Stimulated activated CD4-positive, alpha-beta T cell treated with anti-CD3 and anti-CD28 coated beads, TNF-alpha, amount 100 ng/mL, for 24 hours (primary cell): Measurements from ENCODE around the gene AP1S1.
A peak's percentile ranks its signal among the peaks of the same experiment; 100 is the strongest.

Experiments used
- DNase-seq, 3 experiments: peaks; one replicate each; pipeline ENCODE4 v3.0.0-alpha.2; 2020; ENCODE audit warnings: low read depth in 3 of 3

AP1S1 gene

GRCh38 chr7:101159696-101160674 is 5.7 kb downstream of the AP1S1 start:
- no peak for DNase-seq

DNA sequence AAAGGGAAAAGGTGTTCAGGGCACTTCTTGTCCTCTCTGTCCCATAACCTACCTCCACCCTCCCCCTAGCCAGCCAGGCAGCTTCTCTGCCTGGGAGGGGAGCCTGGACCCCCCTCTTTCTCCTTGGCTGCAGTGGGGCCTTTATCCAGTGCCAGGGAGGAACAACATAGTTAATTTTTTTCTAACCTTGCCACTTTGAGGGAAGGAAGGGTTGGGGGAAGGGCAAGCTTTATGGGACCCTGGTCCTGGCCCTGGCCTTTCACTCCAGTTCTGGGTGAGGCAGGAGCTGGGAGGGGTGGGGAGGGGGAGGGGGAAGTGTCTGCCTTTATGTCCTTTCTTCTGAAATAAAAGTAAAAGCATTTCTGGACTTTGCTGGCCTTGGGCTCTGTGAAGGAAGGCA is 6.6 kb downstream of the AP1S1 start:
- DNase-seq = no peak

DNA sequence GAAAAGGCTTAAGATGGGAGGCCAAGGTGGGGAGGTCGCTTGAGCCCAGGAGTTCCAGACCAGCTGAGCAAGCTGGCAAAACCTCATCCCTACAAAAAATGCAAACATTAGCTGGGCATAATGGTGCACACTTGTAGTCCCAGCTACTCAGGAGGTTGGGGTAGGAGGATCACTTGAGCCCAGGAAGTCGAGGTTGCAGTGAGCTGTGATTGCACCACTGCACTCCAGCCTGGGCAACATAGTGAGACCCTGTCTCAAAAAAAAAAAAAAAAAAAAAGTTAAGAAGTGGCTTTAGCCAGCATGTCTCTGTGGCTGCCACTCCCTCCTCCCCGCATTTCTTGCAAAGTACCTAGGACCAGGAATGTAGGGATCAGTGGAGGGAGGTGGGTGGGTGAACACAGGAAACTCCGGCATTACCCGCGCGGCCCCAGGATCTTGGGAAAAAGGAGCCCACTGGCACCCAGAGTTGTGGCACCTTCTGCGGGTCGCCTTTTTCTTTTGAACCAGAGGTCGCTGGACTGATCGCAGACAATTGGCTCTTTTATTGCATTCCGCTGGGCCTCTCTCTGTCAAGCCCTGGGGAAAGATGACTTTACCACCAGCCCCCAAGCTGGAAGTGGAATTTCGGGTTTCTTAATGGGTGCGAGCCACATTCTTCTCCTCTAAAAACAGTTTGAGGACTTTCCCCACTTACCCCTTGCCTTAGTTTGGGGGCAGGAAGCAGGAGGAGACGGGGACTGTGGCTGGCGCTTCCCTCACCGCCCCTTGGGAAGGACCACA is 7.6 kb downstream of the AP1S1 start:
- DNase-seq = no peak

DNA sequence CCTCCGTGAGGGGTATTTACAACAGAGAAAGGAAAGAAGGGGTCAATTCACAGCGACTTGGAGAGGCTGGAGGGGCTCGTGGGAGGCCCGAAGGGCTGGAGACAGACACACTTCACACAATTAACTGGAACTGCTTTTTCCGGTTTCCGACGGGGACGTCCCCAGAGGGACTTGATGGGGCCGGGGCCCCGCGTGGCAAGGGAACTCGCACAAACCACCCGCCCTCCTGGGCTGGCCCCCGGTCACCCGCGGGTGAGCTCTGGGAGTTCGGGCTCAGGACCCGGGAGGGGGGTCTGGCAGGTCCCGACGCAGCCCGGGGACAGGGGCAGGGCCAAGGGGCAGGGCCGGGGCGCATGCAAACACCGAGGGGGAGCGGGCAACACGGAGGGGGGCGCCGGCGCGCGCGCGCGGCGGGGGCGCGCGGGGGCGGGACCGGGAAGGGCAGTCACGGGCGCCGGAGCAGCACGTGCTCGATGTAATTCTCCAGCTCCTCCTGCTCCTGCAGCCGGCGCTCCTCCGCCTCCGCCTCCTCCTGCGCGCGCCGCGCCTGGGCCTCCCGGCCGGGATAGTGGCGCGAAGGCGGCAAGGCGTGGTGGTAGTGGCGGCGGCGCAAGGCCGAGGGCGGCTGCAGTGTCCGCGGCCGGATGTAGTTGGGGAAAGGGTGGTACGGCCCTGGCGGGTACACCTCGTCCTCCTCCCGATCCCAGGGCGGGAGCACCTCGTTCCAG is 8.4 kb downstream of the AP1S1 start:
- no peak for DNase-seq

GRCh38 chr7:101163279-101164070 is 9.2 kb downstream of the AP1S1 start:
- no peak for DNase-seq

- DNase-seq = no peak
Observed at GRCh38 chr7:101164071-101164840, 10.0 kb downstream of the AP1S1 start.

DNA sequence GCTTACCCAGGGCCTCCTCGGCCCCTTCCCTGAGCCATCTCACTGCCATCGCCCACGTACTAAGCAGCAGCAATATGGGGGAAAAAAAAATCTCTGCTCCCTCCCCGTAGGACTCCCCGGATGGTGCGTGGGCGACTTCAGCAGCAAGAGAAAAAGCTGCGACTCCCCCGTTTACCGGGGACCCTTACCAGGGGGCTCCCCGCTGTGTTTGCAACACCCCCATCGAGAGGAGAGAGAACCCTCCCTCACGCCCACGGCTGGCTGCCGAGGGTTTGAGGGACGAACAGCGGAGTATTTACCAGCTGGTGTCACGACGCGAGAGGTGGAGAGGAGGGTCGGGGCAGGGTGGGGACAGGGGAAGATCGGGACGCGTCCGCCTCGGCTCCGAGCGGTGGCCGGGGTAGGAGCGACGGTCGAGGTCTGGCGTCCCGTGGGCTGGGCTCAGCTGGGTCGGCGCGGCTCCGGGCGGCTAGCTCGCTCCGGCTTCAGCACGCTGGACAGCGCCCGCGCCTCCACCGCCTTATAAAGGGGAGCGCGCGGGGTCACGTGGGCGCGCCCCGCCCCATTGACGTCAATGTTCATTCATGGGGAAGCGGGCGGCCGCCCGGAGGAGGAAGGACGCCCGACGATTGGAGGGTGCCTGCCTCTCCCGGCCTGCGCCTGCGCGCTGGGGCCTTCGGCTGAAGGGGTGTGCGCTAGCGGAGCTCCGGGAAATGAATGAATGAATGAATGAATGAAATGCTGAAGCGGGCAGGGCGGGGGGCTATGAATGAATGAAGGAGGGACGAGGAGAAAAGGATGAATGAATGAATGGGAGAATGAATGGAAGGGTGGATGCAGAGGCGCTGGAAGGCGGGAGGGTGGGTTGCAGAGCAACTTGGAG is 11.0 kb downstream of the AP1S1 start, which contains the start of gene VGF:
Gene VGF (minus strand): TSS at position 495 of the 883 bp plus-strand sequence. CDS start 726 bp downstream, outside the sequence.
- DNase-seq = peak; percentile 82 to 93 (median 82)

DNA sequence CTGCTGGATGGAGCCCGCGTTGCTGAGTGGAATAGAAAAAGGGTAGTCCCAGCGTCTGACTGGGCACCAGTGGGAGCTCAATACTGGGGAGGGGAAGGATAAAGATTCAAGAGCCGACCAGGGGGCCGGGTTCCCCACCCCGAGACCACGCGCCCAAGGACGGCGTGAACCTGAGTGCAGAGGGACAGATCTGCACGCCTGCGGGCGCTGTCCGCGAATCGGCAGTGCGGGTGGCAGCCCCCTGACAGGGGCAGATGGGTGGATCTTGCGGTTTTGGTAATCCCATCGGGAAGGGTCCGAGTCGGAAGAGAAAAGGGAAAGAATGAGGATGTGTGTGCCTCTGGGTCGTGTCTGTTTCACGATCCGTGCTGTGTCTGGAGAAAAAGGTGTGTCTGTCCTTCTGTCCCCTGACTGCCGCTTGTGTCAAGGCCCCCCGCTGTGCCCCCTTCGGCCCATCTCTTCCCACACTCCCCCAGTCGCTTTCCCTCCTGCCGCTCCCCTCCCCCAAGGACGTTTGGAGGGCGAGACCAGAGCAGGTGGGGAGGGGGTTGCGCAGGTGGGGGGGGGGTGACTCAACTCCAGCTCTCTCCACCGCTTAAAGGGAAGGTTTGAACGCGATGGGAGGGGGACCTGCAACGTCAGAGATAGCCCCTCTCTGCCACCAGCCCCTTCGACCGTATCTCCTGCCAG is 11.8 kb downstream of the AP1S1 start:
- DNase-seq = no peak

DNA sequence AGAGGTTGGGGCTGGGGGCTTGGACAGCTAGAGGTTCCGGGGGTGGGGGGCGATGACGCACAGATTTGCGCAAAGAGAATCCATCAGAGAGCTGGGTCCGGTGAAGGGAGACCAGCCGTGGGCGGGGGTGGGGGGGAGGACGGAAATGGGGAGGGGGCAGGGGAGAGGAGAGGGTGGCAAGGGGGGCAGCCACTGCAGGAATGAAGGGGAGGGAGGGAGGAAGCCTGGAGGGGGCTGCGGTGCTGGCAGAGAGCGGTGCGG is 12.3 kb downstream of the AP1S1 start:
- no peak for DNase-seq

DNA sequence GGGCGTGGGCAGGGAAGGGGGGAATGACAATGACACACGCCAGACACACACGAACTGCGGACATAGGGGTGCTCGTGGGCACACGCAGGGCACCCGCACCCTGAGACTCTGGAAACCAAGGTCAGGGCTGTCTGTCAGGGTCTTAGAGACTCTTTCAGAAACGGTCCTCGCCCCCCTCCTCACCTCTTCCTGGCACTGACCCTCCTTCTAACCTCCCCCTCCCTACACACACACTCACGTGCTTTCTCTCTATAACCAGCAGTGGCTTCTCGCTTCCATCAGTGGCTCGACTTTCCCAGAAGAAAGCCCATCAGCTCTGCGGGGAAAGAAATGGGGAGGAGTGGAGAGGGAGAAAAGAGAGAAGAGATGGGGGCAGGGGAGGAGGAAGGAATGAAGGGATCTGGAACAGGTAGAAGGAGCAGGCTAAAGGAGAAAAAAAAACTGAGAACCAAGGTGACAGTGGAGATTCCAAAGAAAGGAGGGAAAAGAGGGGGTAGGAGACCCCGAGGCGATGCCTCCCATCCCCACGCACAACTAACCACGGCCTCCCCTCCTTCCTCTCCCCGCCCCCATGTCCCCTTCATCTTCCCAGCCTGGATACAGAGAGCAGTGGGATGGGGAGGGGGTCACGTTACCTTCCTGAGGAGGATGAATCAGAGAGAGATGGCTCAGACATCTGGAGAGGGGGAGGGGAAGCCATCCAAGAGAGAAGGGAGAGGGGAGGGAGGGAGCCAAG is 12.8 kb downstream of the AP1S1 start:
- DNase-seq = no peak

DNA sequence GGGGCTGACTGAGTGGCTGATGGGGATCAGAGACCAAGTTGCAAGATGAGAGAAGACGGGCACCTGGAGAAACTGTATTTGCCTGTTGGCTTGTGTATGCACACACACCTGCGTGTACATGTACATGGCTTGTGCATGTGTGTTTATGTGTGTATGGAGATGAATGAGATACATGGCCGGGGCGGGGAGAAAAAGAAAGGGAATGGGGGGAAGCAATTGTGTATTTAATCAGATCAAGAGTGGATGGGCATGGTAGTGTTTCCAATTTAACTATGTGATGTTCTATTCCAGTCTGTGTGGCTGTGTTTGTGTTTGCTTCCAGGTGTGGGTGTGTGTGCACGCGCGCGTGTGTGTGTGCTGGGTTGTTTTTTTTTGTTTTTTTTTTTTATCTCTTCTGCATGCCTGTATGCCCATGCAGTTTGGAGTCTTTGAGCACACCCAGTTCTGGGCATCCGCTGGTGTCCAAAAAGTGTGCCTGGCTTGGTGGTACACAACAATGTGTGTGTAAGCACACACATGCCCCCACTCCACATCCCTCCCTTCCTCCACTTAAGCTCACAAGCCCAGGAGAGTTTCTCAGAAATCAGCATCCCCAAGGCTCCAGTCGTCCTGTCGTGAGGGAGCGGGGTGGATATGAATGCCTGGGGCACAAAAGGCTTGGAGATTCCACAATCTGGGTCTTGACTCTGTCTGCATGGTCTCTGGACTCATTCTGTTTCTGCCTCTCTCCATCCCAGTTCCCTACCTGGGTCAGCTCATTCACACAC is 13.6 kb downstream of the AP1S1 start:
- no peak for DNase-seq

DNA sequence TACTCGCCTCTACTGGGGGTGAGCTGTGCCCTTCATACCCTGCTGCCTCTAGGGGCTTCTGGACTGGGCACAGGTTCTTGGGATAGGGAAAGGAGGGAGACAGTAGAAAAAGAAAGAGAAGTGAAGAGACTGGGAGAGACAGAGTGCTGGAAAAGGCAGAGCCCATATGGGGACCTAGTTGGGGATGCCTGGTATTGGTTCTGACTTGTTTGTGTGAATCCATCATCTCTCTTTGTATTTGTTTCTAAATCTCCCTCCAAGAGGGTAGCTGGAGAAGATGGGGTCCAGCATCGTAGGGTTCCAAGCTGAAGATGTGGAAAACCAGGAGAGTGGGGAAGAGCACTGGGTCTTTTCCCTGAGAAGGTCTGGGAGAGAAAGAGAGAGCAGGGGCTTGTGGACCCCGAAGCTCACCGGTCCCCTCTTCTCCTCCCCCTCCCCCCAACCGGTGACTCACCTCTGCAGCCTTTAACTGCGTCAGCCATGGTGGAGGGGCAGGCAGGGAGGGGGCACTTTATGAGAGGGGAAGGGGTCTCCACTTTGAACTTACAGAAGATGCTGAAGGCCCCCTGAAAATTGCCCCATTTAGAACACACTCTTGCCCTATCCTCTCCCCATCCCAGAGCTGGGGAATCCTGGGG is 14.3 kb downstream of the AP1S1 start:
- no peak for DNase-seq

- no peak for DNase-seq
Observed at GRCh38 chr7:101169110-101169837, 15.0 kb downstream of the AP1S1 start.

DNA sequence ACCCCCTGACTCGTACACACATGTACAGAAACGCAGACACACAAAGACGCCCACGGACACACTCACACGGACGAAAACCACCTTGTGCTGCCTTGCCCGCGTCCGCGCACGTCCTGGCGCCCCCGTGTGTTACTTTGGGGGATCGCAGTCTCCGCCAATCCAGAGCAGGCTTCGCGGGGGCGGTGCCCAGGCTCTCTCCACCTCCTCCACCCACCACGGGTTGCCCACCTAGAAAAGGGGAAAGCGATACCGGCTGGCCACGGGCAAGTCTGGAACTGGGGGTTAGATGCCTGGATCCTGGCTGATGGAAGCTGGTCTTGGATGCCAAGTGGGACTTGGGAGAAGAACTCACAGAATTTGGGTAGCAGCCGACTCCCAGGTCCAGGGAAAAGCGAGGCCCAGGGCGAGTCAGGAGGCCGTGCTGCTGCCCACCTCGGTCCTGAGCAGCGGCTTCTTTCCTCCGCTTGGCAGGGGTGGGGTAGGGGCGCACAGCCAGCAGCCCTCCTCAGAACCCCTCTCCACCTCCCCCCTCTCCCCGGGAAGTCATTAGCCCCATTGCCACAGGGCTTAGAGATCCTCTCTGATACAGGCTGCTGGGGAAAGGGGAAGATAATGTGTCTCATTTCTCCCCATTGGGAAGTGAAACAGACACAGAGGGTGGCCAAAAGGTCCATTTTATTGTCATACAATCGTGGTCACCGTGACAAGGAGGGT is 15.7 kb downstream of the AP1S1 start:
- DNase-seq = peak; percentile 56 to 82 (median 62)

DNA sequence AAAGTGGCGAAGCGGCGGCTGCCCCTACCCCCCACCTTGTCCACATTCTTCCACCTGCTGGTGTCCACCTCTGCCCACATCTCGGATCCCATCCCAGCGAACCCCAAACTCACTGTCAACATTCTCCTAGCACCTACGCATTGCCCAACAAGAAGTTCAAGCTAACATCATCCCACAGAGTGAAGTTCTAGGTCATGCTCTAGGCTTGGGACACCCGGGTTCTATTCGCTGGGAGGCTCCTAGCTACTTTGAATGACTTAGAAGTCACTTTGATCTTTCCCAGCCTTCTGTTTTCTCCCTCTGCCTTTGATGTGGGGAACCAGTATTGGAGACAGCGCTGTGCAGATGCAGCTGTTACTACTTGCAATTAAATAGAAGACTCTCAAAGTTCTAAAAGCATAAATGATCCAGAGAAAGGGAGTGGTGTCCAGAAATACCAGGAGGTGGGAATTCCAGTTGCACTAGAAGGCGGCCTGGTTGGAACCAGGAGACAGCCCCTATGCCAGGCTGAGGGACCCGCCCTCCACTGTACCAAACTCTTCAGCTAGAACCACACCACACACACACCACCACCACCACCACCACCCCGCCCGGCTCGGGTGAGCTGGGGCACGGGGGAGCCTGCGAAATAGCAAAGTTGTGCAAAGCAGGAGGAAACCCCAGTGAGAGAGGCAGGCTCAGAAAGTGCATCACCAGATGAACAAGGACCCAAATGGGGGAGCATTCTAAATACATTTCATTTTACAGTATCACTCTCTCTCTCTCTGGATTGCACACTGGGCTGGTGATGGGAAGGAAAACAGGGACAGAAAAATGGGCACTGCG is 16.6 kb downstream of the AP1S1 start:
- no peak for DNase-seq
